T-helper 1 cell treated with Interleukin-12 subunit alpha and Interleukin-12 subunit beta and Interleukin-4 antibody, amounts not matched to agents 30 μg/mL and 1 μg/mL, for 36 hours (primary cell): ENCODE data around the gene TIPARP.
"Not testable (repeated sequence)": the region's sequence is repeated elsewhere in the genome, so short reads cannot be mapped to it uniquely, and the experiment has no call there.

Experiments used
- H3K27ac Mint-ChIP-seq: one replicate; pipeline ENCODE4 v1.8.0; 2021; ENCODE audit warnings: mild to moderate bottlenecking, mixed read lengths
- H3K27me3 Mint-ChIP-seq: one replicate; pipeline ENCODE4 v1.8.0; 2021; ENCODE audit warnings: low read depth, mixed read lengths
- H3K36me3 Mint-ChIP-seq: one replicate; pipeline ENCODE4 v1.8.0; 2021; ENCODE audit warnings: low read depth, mixed read lengths
- H3K4me1 Mint-ChIP-seq: one replicate; pipeline ENCODE4 v1.8.0; 2021; ENCODE audit warnings: low read depth, mixed read lengths
- H3K4me3 Mint-ChIP-seq: one replicate; pipeline ENCODE4 v1.8.0; 2021; ENCODE audit warnings: mild to moderate bottlenecking, moderate library complexity, mixed read lengths
- H3K9me3 Mint-ChIP-seq: one replicate; pipeline ENCODE4 v1.8.0; 2021; ENCODE audit warnings: mixed read lengths

The TIPARP gene

DNA sequence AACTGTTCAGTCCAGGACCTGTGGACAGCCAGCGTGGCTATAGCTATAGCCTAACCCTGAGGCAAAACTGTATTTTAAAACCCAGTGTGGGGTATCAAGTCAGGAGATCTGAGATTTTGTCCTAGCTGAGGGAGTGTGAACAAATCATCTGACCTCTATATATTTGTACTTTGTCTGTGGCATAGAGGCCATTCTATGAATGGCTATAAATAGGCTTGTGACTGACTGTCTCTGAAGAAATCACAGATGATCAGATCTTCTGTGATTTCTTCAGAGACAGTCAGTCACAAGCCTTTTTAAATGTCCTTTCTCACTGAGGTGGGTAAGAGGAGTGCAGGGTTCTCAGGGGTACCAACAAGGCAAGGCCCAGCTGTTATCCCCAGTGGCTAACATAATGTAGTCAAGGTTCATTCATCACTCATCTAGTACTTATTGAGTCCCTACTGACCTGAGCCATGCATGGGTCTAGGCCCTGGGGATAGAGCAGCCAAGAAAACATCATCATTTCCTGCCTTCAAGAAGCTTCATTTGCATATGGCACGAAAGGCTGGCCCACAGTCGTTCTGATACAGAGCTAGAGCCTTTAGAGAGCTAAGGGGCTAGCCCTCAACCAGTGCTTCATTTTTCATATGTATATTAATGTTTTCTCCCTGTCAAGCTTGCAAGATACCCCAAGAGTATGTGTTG lies 53.3 kb downstream of the TIPARP start:
- H3K4me1 Mint-ChIP-seq: peaks cover 9% of the 10 kb centered on the region

DNA sequence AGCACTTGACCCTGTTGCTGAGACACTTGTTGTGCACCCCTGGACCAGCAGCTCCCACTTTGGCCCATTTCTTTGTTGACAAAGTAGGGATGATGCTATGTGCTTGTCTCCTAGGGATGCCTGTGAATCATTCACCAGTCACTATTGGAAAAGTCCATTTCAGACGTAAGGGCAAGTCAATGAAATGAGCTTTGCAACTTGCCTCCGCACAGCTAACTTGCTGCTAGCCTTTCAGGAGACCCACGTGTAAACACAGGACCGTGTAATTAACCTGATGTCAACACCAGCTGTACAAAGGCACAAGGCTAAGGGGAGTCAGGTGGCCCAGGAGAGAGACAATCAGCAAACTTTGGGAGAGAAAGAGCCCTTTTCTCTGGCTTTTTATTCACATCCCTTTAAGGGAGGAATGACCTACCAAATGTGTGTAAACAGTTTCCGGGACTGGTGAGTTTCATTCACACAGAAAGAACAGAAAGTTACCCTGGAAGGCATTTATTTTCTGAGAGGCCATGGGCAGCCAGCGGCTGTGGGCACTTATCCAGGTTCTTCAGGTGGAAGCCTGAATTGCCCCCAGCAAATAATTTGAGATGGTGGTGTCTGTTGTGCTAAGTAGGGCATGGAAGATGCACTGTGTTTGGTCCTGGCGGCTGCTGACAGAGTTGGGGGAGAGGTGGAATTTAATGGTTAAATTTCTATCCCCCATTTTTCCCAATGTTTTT lies 54.0 kb downstream of the TIPARP start:
- no peak overlapping the region for H3K4me3 Mint-ChIP-seq
- H3K27me3 Mint-ChIP-seq: no peaks in the 10 kb centered on the region
- peaks cover 16% of the 10 kb centered on the region for H3K36me3 Mint-ChIP-seq
- peaks cover 4% of the 10 kb centered on the region for H3K4me1 Mint-ChIP-seq
- H3K27ac Mint-ChIP-seq: no peak overlapping the region
- no peaks in the 10 kb centered on the region for H3K9me3 Mint-ChIP-seq

More for the DNA sequence above, 53.3 kb downstream of the TIPARP start:
- Mint-ChIP-seq H3K36me3 (peaks cover 22% of the 10 kb centered on the region), H3K9me3 (no peaks in the 10 kb centered on the region), H3K27ac (no peak overlapping the region), H3K27me3 (no peaks in the 10 kb centered on the region), H3K4me3 (no peak overlapping the region)

- H3K9me3 Mint-ChIP-seq: no peaks in the 10 kb centered on the region
- no peak overlapping the region for H3K4me3 Mint-ChIP-seq
- no peaks in the 10 kb centered on the region for H3K27me3 Mint-ChIP-seq
- peaks cover 15% of the 10 kb centered on the region for H3K36me3 Mint-ChIP-seq
- peaks cover 4% of the 10 kb centered on the region for H3K4me1 Mint-ChIP-seq
- no peak overlapping the region for H3K27ac Mint-ChIP-seq
Observed at GRCh38 chr3:156729460-156730179, 55.2 kb downstream of the TIPARP start.

DNA sequence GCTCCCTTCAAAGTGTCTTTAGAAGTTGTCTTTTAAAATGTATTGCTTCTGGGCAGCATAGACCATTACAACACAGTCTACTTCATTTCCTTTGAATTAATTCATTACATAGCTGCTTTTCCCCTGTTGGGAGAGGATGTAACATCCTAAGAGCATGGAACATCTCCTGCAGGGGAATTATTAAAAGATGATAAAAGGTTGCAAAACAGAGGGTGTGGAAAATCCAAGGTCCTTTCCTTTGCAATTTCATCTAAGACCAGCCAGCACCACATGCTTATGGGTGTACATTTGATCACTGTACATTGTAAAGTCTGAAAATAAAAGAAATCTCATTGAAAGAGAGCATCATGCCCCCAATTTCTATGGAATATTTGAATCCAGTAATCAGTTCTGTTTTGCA lies 57.4 kb downstream of the TIPARP start:
- Mint-ChIP-seq H3K9me3 (peaks cover 4% of the 10 kb centered on the region), H3K4me3 (no peak overlapping the region), H3K27me3 (no peaks in the 10 kb centered on the region), H3K36me3 (peaks cover 14% of the 10 kb centered on the region), H3K4me1 (peaks cover 4% of the 10 kb centered on the region), H3K27ac (no peak overlapping the region)

DNA sequence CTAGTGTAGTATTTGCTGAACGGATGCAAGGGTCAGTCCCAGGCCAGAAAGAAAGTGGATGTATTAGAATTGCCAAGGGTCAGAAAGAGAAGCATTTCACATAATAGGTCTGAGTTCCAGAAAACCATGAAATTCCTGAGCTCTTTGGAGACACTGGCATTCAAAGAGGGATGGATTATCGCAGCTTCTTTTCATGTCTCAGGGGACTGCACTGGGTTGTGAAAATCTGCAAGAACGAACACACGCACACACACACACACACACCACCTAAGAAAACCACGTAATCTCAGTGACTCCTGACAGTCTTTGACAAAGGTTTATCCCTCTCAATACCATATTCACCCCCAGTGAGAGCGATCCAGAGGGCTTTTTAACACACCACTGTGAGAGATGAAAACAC lies 57.9 kb downstream of the TIPARP start:
- Mint-ChIP-seq H3K4me1 (peaks cover 4% of the 10 kb centered on the region), H3K9me3 (peaks cover 7% of the 10 kb centered on the region), H3K4me3 (no peak overlapping the region), H3K27me3 (no peaks in the 10 kb centered on the region), H3K27ac (no peak overlapping the region), H3K36me3 (peaks cover 12% of the 10 kb centered on the region)

DNA sequence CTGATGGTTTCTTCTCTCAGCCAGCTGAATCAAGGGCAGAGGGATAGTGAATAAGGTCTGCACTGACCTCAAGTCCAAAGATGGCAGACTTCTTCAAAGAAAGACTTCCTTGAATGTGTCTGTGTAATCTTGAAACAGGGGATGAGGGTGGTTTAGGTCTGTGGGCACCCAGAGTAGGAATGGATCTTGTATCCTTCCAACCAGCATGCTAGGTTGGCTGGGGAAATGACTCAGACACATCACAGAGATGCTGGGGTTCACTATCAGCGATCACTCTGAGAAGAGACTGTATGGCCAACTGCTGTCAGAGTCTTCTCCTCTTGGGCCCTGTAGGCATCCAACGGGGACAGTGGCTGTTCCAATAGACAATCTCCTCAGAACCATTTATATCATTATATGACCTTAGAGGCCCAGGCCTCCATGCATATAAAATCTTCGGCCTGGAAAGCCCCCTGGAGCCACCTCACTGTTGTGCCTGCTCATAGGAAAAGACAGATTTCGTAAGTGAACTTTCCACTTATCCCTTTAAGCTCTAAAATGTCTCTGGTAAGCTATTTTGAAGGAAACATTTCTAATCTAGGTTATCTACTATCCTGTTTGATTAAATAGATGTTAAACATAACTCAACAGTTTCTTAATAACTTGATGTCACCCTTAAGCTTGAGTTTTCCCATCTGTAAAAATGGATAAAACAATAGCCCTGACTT lies 58.5 kb downstream of the TIPARP start:
- Mint-ChIP-seq H3K4me3 (no peak overlapping the region), H3K27ac (no peak overlapping the region), H3K9me3 (peaks cover 7% of the 10 kb centered on the region)

GRCh38 chr3:156734661-156735060 lies 60.3 kb downstream of the TIPARP start:
- H3K9me3 Mint-ChIP-seq, H3K27ac Mint-ChIP-seq, H3K27me3 Mint-ChIP-seq, H3K4me3 Mint-ChIP-seq, H3K4me1 Mint-ChIP-seq, H3K36me3 Mint-ChIP-seq: not testable (repeated sequence)

More for the DNA sequence above, 58.5 kb downstream of the TIPARP start:
- H3K27me3 Mint-ChIP-seq: no peaks in the 10 kb centered on the region
- H3K4me1 Mint-ChIP-seq: peaks cover 2% of the 10 kb centered on the region
- peaks cover 10% of the 10 kb centered on the region for H3K36me3 Mint-ChIP-seq

GRCh38 chr3:156735471-156735870 lies 61.1 kb downstream of the TIPARP start:
- H3K36me3 Mint-ChIP-seq: peaks cover 7% of the 10 kb centered on the region
- no peaks in the 10 kb centered on the region for H3K4me1 Mint-ChIP-seq
- H3K4me3 Mint-ChIP-seq: no peak overlapping the region
- peaks cover 7% of the 10 kb centered on the region for H3K9me3 Mint-ChIP-seq
- H3K27me3 Mint-ChIP-seq: no peaks in the 10 kb centered on the region
- no peak overlapping the region for H3K27ac Mint-ChIP-seq

GRCh38 chr3:156737049-156737448 lies 62.7 kb downstream of the TIPARP start:
- not testable (repeated sequence) for H3K4me1 Mint-ChIP-seq, H3K4me3 Mint-ChIP-seq, H3K9me3 Mint-ChIP-seq, H3K36me3 Mint-ChIP-seq, H3K27me3 Mint-ChIP-seq, H3K27ac Mint-ChIP-seq

GRCh38 chr3:156738251-156738650 lies 63.9 kb downstream of the TIPARP start:
- no peak overlapping the region for H3K27ac Mint-ChIP-seq
- H3K4me1 Mint-ChIP-seq: peaks cover 2% of the 10 kb centered on the region
- H3K36me3 Mint-ChIP-seq: peaks cover 8% of the 10 kb centered on the region
- no peak overlapping the region for H3K4me3 Mint-ChIP-seq
- H3K27me3 Mint-ChIP-seq: no peaks in the 10 kb centered on the region
- H3K9me3 Mint-ChIP-seq: peaks cover 7% of the 10 kb centered on the region

GRCh38 chr3:156739976-156740375 lies 65.6 kb downstream of the TIPARP start:
- Mint-ChIP-seq H3K4me1 (peaks cover 2% of the 10 kb centered on the region), H3K9me3 (peaks cover 10% of the 10 kb centered on the region), H3K27me3 (no peaks in the 10 kb centered on the region), H3K36me3 (peaks cover 6% of the 10 kb centered on the region), H3K27ac (no peak overlapping the region), H3K4me3 (no peak overlapping the region)

GRCh38 chr3:156740581-156740980 lies 66.2 kb downstream of the TIPARP start:
- H3K9me3 Mint-ChIP-seq: peaks cover 13% of the 10 kb centered on the region
- not testable (repeated sequence) for H3K27ac Mint-ChIP-seq, H3K36me3 Mint-ChIP-seq, H3K4me3 Mint-ChIP-seq, H3K27me3 Mint-ChIP-seq, H3K4me1 Mint-ChIP-seq

DNA sequence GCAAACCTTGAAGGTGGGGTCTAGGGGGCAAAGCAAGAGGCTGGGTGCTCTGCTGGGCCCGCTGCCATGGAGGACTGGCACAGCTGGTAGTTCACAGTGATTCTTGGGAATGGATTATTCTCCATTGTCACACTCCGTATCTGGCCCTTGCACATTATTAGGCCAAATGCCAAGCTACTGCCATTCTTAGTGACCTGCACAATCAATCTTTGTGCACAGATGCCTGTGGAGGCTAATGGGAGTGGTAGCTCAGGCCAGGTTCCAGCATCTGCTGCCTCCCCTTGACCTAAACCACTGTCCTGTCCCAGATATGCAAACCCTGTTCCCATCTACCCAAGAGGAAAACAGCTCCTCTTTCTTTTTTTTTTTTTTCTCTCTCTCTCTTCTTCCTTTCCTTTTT lies 67.5 kb downstream of the TIPARP start:
- Mint-ChIP-seq H3K27me3 (no peaks in the 10 kb centered on the region), H3K27ac (no peak overlapping the region), H3K4me1 (peaks cover 2% of the 10 kb centered on the region), H3K4me3 (no peak overlapping the region), H3K9me3 (peaks cover 14% of the 10 kb centered on the region), H3K36me3 (peaks cover 8% of the 10 kb centered on the region)

GRCh38 chr3:156742401-156742800 lies 68.0 kb downstream of the TIPARP start:
- no peak overlapping the region for H3K27ac Mint-ChIP-seq
- peaks cover 12% of the 10 kb centered on the region for H3K36me3 Mint-ChIP-seq
- H3K4me1 Mint-ChIP-seq: peaks cover 2% of the 10 kb centered on the region
- H3K4me3 Mint-ChIP-seq: no peak overlapping the region
- peaks cover 16% of the 10 kb centered on the region for H3K9me3 Mint-ChIP-seq
- no peaks in the 10 kb centered on the region for H3K27me3 Mint-ChIP-seq
